ENCODE results near the gene RGS7.
A peak's percentile ranks its signal among the peaks of the same experiment; 100 is the strongest.
"Not testable (repeated sequence)": the region's sequence is repeated elsewhere in the genome, so short reads cannot be mapped to it uniquely, and the experiment has no call there.

Gene RGS7

DNA sequence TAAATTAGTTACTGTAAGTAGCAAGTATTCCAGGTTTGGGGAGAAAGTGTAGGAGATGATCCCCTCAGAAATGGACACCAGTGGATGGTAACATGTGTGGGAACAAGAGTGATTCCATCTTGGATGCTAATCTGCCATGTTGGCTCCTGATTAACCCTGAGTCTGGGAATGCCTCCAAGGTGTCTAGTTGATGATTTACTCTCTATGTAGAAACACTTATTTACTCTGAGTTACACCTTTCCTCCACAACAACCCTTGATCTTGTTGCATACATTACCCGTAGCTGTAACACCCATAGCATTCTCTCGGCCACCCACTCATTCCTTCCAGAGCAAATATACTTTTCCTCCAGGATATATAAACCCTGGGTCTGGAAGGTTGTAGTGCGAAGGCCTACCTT, 429.2 kb downstream of the RGS7 start:
- in situ Hi-C loops (cut with HindIII; ENCODE audit: low pct_ligation_motif_present, low pct_unique_long_range_greater_than_20kb, low sequenced_read_pairs): no loop called here
- DNase-seq: no peak

GRCh38 chr1:240925273-240925672, 431.7 kb downstream of the RGS7 start:
- in situ Hi-C loops (cut with HindIII; ENCODE audit: low pct_ligation_motif_present, low pct_unique_long_range_greater_than_20kb, low sequenced_read_pairs): no loop called here
- no peak for DNase-seq

DNA sequence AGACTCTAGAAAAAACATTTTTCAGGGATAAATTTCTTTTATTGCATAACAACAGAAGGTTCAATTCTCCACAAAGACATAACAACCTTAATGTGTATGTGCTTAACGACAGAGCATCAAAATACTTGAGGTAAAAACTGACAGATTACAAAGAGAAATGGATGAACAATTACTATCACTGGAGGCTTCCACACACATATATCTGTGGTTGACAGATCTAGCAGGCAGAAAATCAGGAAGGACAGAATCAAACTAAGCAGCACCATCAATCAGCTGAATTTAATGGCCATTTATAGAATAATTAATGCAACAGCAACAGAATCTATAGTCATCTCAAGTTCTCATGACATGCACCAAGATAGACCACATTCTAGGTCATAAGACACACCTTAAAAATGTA, 439.0 kb downstream of the RGS7 start:
- in situ Hi-C loops (cut with HindIII; ENCODE audit: low pct_ligation_motif_present, low pct_unique_long_range_greater_than_20kb, low sequenced_read_pairs): no loop called here
- no peak for DNase-seq

DNA sequence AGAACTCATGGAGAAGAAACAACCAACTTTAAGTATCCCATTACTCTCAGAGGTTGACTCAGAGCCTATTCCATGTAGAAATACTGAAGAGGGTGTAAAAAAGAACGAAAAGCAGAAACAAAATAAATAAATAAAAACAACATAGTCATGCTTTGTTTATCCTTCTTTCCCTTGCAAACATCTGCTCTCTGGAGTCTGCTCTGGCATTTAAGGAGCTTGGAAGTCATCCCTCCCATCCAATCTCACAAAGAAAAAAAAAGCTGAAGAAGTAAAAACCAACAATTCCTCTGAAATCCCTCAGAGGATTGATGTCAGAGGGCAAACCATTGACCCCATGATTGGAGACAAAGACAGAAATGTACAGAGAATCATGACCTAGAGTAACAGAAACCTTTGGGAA, 442.5 kb downstream of the RGS7 start:
- DNase-seq: no peak
- in situ Hi-C loops (cut with HindIII; ENCODE audit: low pct_ligation_motif_present, low pct_unique_long_range_greater_than_20kb, low sequenced_read_pairs): no loop called here

GRCh38 chr1:240912821-240913220, 444.2 kb downstream of the RGS7 start:
- in situ Hi-C loops (cut with HindIII; ENCODE audit: low pct_ligation_motif_present, low pct_unique_long_range_greater_than_20kb, low sequenced_read_pairs): no loop called here
- DNase-seq: no peak

DNA sequence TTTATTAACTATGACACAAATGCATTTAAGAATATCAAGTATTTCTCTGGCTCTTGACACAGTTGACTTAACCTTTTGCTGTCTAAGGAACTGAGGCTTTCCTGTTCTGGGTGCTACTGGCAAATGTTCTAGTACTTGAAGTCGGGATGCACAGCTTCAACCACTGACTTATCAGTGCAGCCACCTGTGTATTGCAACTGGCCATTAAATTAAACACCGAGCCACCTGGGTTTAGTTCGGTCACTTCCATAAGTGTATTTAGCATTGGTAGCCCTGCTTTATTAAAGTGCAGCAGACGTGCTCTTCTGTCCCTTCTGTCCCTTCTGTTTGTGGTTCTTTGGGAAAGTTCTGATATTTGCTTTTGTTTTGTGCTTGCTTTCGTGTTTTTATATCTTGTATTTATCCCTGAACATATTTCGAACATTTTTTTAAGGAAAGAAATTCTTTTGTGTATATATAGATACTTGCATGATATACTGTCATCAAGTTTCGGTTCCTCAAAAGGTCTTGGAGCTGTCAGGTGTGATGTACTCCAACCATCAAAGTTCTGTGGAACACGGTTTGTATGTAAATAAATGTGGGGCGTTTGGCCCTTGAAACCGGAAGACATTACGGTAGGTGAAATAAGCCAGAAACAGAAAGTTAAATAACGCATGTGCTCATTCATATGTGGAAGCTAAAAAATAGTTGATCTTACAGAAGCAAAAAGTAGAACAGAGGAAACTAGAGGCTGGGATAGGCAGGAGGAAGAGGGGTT, 447.1 kb downstream of the RGS7 start:
- DNase-seq: no peak

DNA sequence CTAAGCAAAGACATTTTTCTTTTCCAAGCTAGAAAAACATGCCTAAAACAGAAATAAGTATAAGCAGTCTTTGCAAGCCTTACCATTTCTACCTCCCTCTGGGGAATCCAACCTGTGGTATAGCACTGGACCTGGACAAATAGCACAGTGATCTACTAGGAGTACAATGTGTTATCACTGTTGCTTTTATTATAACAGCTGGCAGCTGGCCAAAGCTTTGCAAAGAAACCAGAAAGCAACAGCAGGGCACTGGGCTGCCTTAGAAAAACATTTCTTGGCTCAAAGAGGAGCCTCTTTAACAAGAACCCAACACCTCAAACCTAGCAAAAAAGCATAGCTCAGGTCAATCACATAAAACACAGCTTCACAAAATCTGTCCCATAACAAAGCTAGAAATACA, 450.5 kb downstream of the RGS7 start:
- in situ Hi-C loops (cut with HindIII; ENCODE audit: low pct_ligation_motif_present, low pct_unique_long_range_greater_than_20kb, low sequenced_read_pairs): no loop called here
- no peak for DNase-seq

More for the DNA sequence above, 447.1 kb downstream of the RGS7 start:
- in situ Hi-C loops (cut with HindIII; ENCODE audit: low pct_ligation_motif_present, low pct_unique_long_range_greater_than_20kb, low sequenced_read_pairs): no loop called here

DNA sequence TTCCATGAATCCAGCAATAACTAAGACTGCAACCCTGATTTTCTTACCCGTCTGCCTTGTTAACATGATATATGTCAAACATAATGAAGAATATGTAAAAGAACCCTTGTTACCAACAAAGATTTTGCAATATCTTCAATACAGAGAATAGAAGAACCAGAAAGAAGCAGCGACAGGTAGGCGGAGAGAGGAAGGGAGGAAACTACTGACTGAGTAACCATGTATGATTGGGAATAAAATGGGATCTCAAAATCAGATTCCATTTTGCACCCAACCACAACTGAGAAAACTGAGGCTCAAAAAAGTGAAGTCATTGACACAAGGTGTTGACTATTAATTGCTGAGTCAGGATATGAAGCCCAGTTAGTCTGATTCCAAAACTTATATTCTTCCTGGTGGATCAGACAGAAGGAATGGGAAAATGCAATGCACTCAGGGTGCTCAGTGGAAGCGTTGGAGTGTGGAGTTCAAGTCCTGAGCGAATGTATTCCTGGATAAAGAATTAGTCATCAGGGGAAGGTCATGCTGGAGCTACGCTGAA, 451.7 kb downstream of the RGS7 start:
- no peak for DNase-seq
- in situ Hi-C loops (cut with HindIII; ENCODE audit: low pct_ligation_motif_present, low pct_unique_long_range_greater_than_20kb, low sequenced_read_pairs): no loop called here

DNA sequence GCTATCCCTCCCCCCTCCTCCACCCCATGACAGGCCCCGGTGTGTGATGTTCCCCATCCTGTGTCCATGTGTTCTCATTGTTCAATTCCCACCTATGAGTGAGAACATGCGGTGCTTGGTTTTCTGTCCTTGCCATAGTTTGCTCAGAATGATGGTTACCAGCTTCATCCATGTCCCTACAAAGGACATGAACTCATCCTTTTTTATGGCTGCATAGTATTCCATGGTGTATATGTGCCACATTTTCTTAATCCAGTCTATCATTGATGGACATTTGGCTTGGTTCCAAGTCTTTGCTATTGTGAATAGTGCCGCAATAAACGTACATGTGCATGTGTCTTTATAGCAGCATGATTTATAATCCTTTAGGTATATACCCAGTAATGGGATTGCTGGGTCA, 461.6 kb downstream of the RGS7 start:
- in situ Hi-C loops (cut with HindIII; ENCODE audit: low pct_ligation_motif_present, low pct_unique_long_range_greater_than_20kb, low sequenced_read_pairs): not testable (repeated sequence)

GRCh38 chr1:240888787-240889048, 468.3 kb downstream of the RGS7 start:
- DNase-seq: no peak
- in situ Hi-C loops (cut with HindIII; ENCODE audit: low pct_ligation_motif_present, low pct_unique_long_range_greater_than_20kb, low sequenced_read_pairs): no loop called here

More for the DNA sequence above, 461.6 kb downstream of the RGS7 start:
- not testable (repeated sequence) for DNase-seq

GRCh38 chr1:240888039-240888786, 468.8 kb downstream of the RGS7 start:
- peak; percentile 42 for DNase-seq
- in situ Hi-C loops (cut with HindIII; ENCODE audit: low pct_ligation_motif_present, low pct_unique_long_range_greater_than_20kb, low sequenced_read_pairs): no loop called here

DNA sequence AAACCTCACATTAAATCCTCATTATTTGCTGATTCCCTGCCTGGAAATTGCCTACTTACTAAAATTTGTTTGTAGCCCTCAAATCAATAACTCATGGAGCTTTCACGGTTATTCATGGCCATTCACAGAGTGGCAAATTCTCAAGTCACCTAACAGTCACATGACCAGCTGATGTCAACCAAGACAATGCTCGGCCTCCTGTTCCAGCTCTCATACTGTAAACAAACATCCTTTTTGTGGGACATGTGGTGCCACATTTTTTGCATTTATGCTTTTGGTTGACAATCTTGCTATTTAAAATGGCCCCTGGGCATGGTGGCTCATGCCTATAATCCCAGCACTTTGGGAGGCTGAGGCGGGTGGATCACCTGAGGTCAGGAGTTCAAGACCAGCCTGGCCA, 473.5 kb downstream of the RGS7 start:
- in situ Hi-C loops (cut with HindIII; ENCODE audit: low pct_ligation_motif_present, low pct_unique_long_range_greater_than_20kb, low sequenced_read_pairs): no loop called here
- no peak for DNase-seq

GRCh38 chr1:240882656-240883308, 474.2 kb downstream of the RGS7 start:
- DNase-seq; in situ Hi-C loops (cut with HindIII; ENCODE audit: low pct_ligation_motif_present, low pct_unique_long_range_greater_than_20kb, low sequenced_read_pairs): not testable (repeated sequence)

DNA sequence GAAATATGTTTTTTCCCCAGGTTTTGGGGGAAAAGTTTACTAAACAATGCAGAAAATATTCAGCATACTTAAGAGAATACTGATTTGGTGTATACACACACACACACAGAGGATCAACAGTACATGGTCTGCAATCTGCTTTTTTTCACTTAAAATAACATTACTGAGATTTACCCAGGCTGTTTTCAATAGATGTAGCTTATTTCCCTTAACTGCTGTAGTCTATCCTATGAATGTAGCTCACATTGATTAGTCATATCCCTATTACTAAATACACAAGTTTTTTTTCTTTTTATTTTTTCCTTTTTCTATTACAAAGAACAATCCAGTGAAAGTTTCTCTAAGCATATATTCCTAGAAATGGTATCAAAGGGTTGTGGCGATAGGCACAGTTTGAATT, 478.4 kb downstream of the RGS7 start:
- in situ Hi-C loops (cut with HindIII; ENCODE audit: low pct_ligation_motif_present, low pct_unique_long_range_greater_than_20kb, low sequenced_read_pairs): no loop called here
- DNase-seq: no peak

- in situ Hi-C loops (cut with HindIII; ENCODE audit: low pct_ligation_motif_present, low pct_unique_long_range_greater_than_20kb, low sequenced_read_pairs): no loop called here
- no peak for DNase-seq
Measured at GRCh38 chr1:240877605-240878004, 479.4 kb downstream of the RGS7 start.

GRCh38 chr1:240876071-240876470, 480.9 kb downstream of the RGS7 start:
- DNase-seq: no peak
- in situ Hi-C loops (cut with HindIII; ENCODE audit: low pct_ligation_motif_present, low pct_unique_long_range_greater_than_20kb, low sequenced_read_pairs): no loop called here

DNA sequence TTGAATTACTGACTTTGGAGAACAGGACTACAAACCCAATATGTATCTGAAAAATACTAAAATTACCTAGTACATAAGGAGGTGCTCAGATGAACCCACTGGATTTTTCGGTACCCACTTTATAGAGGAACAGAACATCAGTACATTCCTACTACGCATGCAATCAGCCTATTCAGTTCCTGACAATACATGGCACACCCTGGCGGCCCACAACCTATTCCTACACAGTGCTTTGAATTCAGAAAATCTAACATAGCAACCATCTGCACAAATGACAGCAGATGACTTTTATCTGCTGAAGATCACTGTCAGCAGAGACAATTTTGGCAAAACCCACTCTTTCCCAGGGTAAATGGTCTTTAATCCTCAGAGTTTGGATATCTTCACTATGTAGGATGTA, 487.9 kb downstream of the RGS7 start:
- in situ Hi-C loops (cut with HindIII; ENCODE audit: low pct_ligation_motif_present, low pct_unique_long_range_greater_than_20kb, low sequenced_read_pairs): no loop called here
- DNase-seq: no peak

DNA sequence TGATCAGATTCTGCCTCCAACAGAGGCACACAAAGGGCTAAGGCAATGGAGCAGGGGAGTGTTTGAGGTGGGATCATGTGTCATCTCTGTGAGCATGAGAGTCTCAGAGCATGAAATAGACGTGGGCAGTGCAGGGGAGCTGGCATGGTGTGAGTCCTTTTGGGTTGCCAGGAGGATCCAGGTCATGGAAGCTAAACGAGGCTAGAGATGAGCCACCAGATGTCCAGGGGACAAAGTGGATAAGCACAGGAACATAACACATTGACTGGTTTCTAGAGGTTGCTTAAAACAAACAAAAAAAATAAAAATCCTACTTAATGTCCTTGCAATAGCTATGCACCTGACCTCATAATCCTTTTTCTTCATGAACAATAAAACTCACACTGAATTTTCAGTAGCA, 490.3 kb downstream of the RGS7 start:
- in situ Hi-C loops (cut with HindIII; ENCODE audit: low pct_ligation_motif_present, low pct_unique_long_range_greater_than_20kb, low sequenced_read_pairs): no loop called here
- DNase-seq: no peak

- DNase-seq: no peak
- in situ Hi-C loops (cut with HindIII; ENCODE audit: low pct_ligation_motif_present, low pct_unique_long_range_greater_than_20kb, low sequenced_read_pairs): no loop called here
Measured at GRCh38 chr1:240860023-240860422, 497.0 kb downstream of the RGS7 start.

DNA sequence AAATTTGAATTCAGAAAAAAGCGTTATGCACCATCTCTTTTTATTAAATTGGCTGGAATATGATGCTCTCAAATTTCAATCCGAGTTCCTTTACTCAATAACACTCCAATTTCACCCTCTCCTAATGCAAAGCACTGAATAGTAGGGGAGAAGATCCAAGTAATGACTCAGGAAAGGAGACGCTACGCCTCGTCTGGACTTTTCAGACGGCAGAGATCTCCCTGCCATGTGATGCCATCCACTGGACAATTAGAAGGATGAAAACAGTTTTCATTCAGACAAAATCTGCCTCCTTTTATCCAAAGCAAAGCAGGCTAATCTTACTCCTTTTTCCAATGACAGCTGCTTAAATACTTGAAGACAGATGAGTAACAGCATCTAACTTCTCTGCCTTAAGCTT, 502.6 kb downstream of the RGS7 start:
- peak; percentile 24 for DNase-seq
- in situ Hi-C loops (cut with HindIII; ENCODE audit: low pct_ligation_motif_present, low pct_unique_long_range_greater_than_20kb, low sequenced_read_pairs): no loop called here

All from ACHN (cell line).